Stimulated activated CD8-positive, alpha-beta memory T cell treated with anti-CD3 and anti-CD28 coated beads, Interleukin-2, amount 100 ng/mL, for 1 hour (primary cell): Measurements from ENCODE around the gene ANXA7.

Source experiments
- DNase-seq, 2 donors: peaks; one replicate each; pipeline ENCODE4 v3.0.0-alpha.2; 2020; ENCODE audit warnings: low read depth in 2 of 2

The ANXA7 gene

GRCh38 chr10:73413528-73414229 lies at the start of gene ANXA7:
Gene ANXA7, minus strand, starts transcription at chr10:73414058. Its CDS starts 13,202 bp downstream, at chr10:73400856.
- DNase-seq, result peak; percentile 87 to 88

- no peak for DNase-seq
Measured at GRCh38 chr10:73460897-73461296, 47.0 kb upstream of the ANXA7 start.

GRCh38 chr10:73459683-73460314 lies 45.9 kb upstream of the ANXA7 start:
- no peak for DNase-seq

GRCh38 chr10:73456187-73456890 lies 42.5 kb upstream of the ANXA7 start:
- no peak for DNase-seq

GRCh38 chr10:73449113-73449512 lies 35.3 kb upstream of the ANXA7 start:
- no peak for DNase-seq

GRCh38 chr10:73448384-73448783 lies 34.5 kb upstream of the ANXA7 start:
- DNase-seq, result no peak

GRCh38 chr10:73446926-73447325 lies 33.1 kb upstream of the ANXA7 start:
- no peak for DNase-seq

GRCh38 chr10:73444457-73444856 lies 30.6 kb upstream of the ANXA7 start:
- no peak for DNase-seq

- no peak for DNase-seq
Measured at GRCh38 chr10:73439605-73440312, 25.9 kb upstream of the ANXA7 start.

- no peak for DNase-seq
Measured at GRCh38 chr10:73439055-73439454, 25.2 kb upstream of the ANXA7 start.

- no peak for DNase-seq
Measured at GRCh38 chr10:73433538-73433867, 19.6 kb upstream of the ANXA7 start, which contains the start of gene MSS51. Gene MSS51, minus strand, starts transcription at chr10:73433561. Its CDS starts 5,277 bp downstream, at chr10:73428284.

- DNase-seq, result no peak
Measured at GRCh38 chr10:73432646-73433537, 19.0 kb upstream of the ANXA7 start.

GRCh38 chr10:73426318-73426717 lies 12.5 kb upstream of the ANXA7 start:
- no peak for DNase-seq

- DNase-seq, result no peak
Measured at GRCh38 chr10:73424478-73424877, 10.6 kb upstream of the ANXA7 start.

GRCh38 chr10:73423309-73423708 lies 9.5 kb upstream of the ANXA7 start:
- no peak for DNase-seq

- DNase-seq, result no peak
Measured at GRCh38 chr10:73416571-73416970, 2.7 kb upstream of the ANXA7 start.

- no peak for DNase-seq
Measured at GRCh38 chr10:73414230-73414945, 530 bp upstream of the ANXA7 start.

- no peak for DNase-seq
Measured at GRCh38 chr10:73413108-73413527, 740 bp downstream of the ANXA7 start.

GRCh38 chr10:73410897-73411296 lies 3.0 kb downstream of the ANXA7 start:
- DNase-seq, result no peak

GRCh38 chr10:73408978-73409521 lies 4.8 kb downstream of the ANXA7 start:
- no peak for DNase-seq
